Activated T-cell treated with anti-CD3 and anti-CD28 coated beads, Interleukin-2, amount 50 U/mL, for 1 hour (primary cell): Measurements from ENCODE around the gene SCML1.
A peak's percentile ranks its signal among the peaks of the same experiment; 100 is the strongest.

Source experiments
- DNase-seq: peaks from one replicate; pipeline ENCODE4 v3.0.0-alpha.2; 2020

Gene SCML1, protein sequence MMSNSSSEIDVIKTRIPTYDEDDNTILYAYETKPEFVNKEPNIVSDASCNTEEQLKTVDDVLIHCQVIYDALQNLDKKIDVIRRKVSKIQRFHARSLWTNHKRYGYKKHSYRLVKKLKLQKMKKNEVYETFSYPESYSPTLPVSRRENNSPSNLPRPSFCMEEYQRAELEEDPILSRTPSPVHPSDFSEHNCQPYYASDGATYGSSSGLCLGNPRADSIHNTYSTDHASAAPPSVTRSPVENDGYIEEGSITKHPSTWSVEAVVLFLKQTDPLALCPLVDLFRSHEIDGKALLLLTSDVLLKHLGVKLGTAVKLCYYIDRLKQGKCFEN

DNA sequence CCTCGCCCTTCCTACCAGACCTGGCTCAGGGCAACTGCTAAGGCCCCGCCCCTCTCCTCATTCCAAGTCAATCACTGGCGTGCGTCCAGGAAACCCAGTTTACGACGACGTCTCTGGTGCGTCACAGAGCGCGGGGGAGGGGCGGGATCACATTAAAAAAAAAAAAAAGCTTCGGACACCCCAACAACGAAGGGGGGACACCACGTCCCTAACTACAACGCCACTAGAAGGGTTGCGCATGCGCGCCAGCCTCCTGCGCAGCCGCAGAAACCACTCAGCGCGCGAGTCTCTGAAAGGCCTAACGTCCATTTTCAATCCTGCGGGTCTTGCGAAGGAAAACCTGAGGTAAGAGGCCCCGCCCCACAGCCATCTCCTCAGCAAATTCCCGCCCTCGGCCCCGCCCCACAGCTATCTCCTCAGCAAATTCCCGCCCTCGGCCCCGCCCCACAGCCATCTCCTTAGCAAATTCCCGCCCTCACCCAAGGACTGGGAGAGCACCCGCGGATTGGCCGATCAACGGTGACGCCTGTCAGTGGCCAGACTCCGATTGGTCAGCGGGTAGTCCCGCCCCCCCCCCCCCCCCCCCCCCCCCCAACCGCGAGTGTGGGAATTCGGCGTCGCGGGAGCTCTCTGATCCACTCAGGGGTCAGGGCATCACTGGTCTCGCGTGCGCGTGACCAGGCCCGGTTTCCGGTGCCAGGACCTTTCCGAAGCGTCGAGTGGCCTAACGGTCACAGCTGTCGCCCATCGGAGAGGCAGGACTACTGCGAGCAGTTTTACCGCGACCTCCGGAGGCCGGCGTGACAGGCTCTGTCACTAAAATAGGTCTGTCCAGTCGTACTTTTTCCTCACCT lies at the start of gene SCML1:
Gene SCML1 (plus strand): TSS at position 638 of the 854 bp plus-strand sequence. CDS start 6,694 bp downstream, outside the sequence.
- DNase-seq: peak; percentile 85

DNA sequence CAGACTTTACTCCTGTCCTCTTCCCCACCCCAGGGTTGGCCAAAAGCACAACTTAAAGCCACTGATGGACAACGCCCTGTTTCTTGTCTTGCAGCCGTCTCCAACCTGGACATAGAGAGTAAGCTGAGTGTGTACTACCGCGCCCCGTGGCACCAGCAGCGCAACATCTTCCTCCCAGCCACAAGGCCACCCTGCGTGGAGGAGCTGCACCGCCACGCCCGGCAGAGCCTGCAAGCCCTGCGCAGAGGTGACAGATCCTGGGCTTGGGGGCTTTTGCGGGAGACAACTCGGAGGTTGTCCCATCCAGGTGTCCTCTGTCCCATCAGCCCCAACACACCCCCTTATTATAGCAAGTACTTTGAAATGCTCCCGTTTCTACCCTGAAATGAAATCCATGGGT lies 49.6 kb upstream of the SCML1 start:
- no peak for DNase-seq

DNA sequence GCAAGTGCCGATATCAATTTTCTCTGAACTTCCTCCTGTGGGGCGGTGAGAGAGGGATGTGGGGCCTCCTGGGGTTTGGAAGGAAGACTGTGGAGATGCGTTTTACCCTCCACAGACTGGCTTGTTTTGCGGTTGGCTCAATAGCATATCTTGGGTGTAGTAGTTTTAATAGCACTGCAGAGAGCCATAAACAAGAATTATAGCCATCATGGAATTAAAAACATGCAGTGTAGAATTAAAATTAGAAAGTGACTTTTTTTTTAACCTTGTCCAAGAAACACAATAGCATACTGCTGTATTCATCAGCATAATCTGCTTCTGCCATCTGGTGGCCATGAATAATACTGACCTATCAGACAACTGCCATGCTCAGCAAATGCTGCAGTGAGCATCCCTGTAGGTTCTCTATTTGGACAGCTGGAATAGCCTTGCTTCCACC lies 47.3 kb upstream of the SCML1 start:
- DNase-seq: no peak

DNA sequence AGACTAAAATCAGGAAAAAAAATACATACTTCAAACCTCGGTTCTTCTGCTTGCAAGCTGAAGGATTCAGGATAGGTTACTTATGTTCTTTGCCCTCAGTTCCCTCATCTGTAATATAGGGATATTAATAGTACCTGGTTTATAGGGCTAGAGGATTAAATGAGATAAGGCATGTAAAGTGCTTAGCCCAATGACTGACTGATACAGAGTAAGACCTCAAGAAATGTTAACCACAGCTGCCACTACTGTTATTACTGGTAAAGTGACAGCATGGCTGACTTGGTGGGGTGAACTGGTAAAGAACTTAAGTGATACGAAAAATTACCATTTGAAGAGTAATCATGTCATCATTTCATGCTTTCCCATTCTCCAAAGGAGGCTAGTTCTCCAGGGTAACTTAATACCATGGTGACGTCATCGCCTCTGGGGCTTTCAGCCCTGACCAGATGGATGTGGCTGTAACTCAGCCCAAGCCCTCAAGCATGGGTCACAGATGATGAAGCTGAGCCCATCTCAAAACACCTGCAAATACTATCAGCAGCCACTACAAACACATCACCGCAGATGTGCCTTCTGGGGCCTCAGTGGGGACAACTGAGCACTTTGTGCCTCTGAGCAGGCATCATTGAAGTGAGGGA lies 44.5 kb upstream of the SCML1 start:
- no peak for DNase-seq

DNA sequence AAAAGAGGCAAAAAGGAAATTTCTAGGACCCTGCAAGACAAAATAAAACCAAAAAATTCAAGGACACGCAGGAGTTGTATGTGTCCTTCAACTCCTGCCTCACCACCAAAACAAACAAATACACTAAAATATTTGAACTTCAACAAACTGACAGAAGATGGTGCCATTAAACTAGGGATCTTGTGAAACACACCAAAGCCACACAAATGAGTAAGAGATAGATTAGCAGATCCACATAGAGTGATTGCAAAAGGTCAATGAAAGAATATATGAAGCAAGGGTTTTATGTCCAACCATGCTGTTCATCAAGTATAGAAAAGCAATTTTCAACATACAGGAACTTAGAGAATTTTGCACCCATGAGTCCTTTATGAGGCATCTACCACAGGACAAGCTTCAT lies 40.1 kb upstream of the SCML1 start:
- DNase-seq: no peak

DNA sequence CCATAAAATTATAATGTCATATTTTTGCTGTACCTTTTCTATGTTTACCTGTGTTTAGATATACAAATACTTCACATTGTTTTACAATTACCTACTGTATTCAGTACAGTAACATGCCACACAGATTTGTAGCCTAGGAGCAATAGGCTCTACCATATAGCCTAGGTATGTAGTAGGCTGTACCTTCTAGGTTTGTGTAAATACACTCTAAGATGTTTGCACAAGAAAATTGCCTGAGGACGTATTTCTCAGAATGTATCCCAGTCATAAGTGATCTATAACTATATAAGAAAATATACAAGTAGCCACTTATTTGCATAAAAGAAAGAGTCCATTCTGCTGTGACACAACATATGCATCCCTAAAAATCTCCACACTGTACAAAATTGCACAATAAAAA lies 36.3 kb upstream of the SCML1 start:
- no peak for DNase-seq

DNA sequence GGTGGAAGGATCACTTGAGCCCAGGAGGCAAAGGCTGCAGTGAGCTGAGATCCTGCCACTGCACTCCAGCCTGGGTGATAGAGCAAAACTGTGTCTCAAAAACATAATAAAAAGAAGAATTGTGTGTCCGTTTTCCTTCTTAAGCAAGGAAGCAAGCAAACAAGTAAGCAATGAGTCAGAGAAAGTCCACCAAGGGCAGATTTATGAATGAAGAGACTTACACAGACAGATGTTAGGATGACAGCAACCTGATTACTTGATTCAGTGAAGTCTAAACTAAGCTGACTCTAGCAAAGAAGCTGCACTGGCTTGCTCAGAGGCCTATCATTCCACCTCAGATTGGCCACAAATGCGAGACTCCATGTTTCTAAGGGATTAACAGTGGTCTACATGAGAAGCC lies 34.1 kb upstream of the SCML1 start:
- no peak for DNase-seq

DNA sequence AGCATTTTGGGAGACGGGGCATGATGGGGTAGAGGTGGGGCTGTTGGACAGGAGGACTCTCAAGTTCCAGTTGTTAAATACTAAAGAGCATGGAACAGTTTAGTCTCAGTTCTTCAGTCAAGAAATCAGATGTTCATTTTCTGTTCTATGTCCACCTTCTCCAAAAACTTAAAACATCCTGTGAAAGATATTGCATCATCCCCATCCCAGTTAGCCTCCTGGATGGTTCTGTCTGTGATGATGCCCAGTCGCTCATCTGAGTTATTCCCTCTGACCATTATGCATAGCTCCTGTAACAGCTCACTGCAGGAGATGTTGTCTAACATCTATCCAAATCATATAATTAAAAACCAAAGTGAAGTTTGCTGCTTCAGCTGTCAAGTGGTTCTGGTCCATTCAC lies 32.1 kb upstream of the SCML1 start:
- no peak for DNase-seq

DNA sequence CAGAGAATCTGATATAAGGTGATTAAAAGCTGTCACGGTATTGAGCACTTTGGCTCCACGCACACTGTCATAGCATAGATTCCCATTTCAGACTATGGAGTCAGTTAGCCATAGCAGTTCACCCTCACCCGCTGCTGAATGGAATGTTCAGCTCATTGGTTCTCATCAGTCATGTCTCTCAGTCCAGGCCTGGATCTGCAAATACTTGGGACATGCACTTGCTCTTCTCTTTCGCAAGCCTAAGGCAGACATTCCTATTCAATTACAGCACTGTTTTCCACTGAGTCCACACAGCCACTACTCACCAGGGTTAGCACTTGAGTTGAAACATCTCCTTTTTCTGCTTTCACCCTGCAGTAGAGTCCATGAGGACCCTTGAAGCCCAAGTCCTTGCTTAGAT lies 30.6 kb upstream of the SCML1 start:
- DNase-seq: no peak

DNA sequence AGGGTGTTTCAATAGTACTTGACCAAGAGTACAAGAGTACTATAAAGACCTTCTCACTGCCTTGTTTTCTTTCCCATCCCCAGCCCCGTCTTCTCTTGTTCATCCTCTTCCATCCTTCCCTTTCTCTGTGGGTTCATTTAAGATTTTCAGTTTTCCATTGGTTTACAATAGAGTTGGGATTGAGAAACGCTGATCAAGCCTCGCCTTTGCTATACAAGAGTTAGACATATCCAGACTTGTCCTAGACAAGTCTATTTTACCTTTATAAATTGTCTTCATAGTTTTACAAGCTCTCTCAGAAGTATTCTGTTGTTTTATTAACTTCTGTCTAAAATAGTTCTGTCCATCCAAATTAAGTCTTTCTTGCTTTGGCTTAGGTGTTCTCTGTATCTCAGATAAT lies 29.6 kb upstream of the SCML1 start:
- no peak for DNase-seq

DNA sequence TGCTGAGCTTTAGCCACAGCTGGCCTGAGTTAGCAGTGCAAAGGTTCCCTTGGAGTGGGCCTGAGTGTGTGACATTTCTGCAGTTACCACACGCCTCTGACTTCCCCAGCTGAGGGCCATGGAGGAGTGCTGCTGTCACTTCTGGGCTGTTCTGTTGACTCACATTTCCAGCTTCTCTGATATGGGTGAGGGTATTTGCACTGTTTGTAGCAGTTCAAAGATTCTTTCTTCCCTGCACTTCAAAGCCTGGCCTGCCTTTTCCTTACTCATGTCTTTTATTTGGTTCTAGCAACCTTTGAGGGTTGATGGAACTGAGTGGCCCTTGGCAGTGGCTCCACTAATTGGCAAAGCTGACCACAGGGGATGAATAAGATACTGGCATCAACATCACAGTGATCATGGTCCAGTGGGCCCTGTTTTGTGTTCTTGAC lies 26.4 kb upstream of the SCML1 start:
- DNase-seq: no peak

DNA sequence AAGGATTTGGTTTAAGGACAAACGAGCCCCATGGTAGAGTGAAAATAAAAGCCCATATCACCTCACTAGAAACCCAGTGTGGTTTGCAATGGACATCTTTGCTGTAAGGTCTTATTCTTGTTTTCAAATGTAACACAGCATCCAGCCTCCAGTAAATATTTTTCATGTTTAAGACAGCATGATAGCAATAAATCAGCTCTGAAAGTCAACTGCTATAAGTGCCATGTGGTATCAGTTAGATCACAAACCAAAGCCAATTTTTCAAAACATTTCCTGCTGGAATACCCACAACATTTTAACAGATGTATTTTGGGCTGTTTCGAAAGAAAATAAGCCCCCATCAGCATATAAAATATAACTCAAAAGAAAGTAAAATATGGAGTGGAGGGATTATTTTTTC lies 24.0 kb upstream of the SCML1 start:
- no peak for DNase-seq

DNA sequence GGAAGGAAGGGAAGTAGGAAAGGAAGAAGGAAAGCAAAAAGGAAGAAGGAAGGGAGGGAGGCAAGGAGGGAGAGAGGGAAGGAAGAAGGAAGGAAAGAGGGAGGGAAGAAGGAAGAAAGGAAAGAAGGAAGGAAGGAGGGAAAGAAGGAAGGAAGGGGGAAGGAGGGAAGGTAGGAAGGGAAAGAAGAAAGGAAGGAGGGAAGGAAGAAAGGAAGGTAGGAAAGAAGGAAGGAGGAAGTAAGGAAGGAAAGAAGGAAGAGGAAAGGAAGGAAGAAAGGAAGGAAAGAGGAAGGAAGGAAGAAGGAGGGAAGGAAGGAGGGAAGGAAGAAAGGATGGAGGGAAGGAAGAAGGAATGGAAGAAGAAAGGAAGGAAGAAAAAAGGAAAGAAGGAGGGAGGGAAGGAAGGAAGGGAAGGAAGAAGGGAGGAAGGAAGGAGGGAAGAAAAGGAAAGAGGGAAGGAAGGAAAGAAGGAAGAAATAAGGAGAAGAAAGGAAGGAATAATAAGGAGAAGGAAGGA lies 18.6 kb upstream of the SCML1 start:
- DNase-seq: no peak

DNA sequence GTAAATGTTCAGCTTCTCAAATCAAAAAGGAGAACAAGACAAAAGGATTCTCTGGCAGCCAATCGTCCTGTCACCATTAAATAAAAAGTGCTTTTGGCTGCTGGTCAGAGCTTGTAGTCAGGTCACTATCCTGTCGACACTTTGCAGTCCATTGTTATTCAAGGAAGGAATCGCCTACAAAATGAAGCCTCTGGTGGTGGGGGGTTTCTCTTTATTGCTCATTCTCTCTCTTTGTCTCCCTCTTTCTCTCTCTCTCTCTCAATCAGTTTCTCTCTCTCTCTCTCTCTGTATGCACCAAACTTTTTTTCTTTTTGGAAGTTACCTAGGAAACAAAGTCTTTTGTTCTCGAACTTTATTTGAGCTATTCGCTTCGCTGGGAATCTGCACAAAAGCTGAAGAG lies 17.6 kb upstream of the SCML1 start:
- DNase-seq: no peak

DNA sequence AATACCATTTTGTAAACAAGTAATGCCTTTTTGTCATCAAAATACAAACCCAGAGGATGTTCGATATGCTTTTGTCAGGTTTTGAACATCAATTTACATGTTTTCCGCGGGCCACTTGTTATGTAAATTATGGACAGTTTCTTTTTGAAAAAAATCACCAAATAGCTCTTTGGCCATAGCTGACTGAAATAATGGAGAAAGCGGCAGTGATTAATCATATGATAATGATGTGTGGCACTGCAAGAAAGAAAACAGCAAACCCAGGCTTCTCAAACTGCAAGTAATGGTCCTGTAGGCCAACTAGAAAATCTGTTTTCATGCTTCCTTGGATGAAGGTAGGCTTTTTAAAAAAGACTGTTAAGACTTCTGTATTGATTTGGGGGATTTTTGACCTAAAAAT lies 15.6 kb upstream of the SCML1 start:
- no peak for DNase-seq

DNA sequence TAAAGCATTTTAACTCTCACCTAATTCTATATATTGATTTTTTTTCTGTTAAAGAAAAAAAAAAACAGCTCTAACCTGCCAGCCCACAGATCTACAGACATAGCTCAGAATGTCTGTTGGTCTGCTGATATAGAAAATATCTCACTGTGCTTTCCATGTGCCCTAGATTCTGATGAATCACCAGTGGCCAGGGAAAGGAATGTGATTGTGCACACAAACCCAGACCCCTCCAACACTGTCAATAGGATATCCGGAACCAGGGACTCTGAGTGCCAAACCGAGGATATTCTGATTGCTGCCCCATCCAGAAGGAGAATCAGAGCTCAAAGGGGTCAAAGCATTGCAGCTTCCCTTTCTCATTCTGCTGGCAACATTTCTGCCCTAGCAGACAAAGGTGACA lies 12.1 kb upstream of the SCML1 start:
- no peak for DNase-seq

DNA sequence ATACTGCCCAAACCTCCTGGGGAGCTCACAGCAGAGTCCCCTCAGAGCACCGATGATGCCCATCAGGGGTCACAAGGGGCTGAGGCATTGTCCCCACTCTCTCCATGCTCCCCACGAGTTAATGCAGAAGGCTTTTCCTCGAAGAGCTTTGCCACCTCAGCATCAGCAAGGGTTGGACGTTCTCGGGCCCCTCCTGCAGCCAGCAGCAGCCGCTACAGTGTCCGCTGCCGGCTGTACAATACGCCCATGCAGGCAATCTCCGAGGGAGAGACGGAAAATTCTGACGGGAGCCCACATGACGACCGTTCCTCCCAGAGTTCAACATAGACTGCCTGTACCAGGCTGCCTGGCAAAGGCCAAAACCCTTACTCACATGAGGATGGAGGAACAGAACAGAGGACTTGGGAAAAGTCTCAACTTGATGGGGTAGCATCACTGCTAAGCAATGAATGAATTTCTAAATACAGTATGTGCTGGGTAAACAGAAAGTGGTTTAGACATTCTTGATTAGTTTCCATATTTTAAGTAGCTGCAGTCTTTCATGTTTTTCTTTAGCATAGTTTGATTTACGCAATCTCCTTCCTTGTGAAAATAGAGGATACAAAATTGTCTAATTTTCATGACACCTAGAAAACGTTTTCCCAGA lies 5.0 kb upstream of the SCML1 start:
- no peak for DNase-seq

DNA sequence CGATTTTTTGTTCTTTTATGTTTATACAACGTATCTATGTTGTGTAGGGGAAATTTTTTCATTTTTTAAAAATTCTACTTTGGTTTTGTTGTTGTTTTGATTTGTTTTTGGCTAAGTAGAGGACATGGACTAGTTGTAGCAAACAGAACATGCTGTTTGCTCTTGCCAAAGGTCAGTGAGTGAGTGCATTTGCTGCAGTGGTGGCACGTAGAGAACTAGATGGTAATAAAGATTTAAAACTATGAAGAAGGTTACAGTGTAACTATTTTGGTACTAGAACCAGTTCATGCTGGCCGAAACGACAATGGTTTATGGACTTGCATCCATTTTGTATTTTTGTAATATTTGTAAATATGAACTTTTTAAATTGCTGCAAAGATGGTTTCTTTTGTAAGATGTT lies 1.9 kb upstream of the SCML1 start:
- no peak for DNase-seq

DNA sequence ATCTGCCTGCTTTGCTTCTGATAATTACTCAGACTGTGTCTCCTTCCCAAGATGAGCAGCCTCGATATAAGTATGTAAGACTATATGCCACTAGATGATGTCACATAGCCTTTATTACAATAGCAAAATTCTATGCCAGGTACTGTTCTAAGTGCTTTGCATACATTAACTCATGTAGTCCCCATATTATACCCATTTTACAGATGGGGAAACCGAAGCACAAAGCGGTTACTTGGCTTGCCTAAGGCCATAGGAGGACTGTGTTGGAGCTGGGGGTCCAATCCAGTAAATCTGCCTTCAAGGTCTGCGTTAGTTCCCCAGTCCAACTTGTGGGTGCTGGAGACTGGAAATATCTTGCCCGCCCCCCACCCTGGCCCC lies 826 bp upstream of the SCML1 start:
- no peak for DNase-seq

DNA sequence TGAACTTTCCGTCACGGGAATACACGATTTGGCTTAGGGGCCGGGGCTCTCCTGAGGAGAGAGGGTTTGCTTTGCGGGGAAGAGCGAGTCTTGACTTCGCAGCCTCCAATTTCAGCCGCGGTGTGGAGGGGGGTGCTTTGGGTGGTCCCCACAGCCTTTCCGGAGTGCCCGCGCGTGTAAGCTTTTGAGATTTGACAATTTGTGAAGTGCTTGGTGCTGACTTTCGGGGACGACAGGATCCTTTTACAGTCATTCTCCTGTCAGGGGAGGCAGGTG lies 355 bp downstream of the SCML1 start:
- DNase-seq: peak; percentile 58

DNA sequence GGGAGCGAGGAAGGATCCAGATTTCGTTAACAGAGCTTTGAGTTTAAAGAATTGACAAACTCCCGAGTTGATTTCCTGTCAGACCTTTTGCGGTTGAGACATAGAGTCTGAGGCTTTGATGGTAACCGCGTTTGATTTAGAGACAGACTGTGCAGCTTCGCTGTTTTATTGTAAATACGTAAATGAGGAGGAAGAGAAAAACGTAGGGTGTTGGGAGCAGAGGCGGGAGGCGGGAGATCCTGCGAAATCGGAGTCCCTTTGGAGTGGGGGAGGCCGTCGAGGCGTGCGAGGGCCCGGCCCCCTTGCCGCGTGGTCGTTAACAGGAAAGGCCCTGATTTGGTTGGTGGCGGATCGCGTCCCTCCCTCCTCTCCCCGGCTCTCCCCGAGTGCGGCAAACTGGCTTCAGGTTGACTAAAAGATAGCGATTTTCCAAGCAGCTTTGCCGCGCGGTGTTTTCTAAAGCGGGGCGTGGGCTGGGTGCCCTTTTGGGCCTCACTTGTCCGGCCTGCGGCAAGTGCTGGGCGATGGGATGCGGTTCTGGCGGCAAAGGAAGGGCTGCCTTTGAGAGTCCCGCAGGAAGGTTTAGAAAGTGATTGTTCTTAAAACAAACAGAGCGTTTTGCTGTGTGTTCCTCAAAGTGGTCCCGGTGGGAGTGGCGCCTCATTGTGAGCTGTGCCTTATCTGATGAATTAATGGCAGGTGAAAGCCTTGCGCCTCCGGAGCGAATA lies 857 bp downstream of the SCML1 start:
- DNase-seq: peak; percentile 64

DNA sequence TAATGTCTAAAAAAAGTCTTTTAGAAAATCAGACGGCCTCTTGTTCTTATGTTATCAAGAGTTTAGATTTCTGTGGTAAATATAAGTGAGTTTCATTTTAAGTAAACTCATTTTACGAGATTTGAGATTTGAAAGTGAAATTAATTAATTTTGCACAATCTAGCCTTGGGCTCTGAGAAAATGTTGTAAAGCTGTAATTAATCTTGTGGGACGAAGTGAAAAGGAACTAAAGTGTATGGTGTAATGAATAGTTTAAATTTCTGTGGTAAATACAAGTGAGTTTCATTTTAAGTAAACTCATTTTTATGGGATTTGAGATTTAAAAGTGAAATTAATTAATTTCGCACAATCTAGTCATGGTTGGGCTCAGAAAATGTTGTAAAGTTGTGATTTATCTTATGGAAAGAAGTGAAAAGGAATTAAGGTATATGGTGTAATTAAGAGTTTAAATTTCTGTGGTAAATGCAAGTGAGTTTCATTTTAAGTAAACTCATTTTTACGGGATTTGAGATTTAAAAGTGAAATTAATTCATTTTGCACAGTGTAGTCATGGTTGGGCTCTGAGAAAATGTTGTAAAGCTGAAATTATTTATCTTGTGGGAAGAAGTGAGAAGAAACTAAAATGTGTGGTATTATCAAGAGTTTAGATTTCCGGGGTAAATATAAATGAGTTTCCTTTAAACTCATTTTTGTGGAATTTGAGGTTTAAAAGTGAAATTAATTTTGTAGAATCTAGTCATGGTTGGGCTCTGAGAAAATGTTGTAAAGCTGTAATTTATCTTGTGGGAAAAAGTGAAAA lies 1.6 kb downstream of the SCML1 start:
- DNase-seq: no peak
